GM12874 (cell line): ENCODE results near the gene MTX1.

Experiments used
- CTCF ChIP-seq: IDR thresholded peaks from 2 replicates; pipeline ENCODE4 v1.5.1; 2011; ENCODE audit warnings: low read depth, mild to moderate bottlenecking, control low read depth, low read length, moderate library complexity; ENCODE audit not compliant: insufficient read depth

MTX1 gene

GRCh38 chr1:155223047-155223446, 14.6 kb downstream of the MTX1 start:
- no peak for TF ChIP-seq CTCF

GRCh38 chr1:155226188-155226909, 17.9 kb downstream of the MTX1 start:
- peak; percentile 72 for TF ChIP-seq CTCF

- no peak for TF ChIP-seq CTCF
Measured at GRCh38 chr1:155226910-155227260, 18.4 kb downstream of the MTX1 start.

GRCh38 chr1:155227261-155228095, 19.0 kb downstream of the MTX1 start:
- TF ChIP-seq CTCF: no peak

GRCh38 chr1:155228096-155228427, 19.6 kb downstream of the MTX1 start:
- TF ChIP-seq CTCF: no peak

- no peak for TF ChIP-seq CTCF
Measured at GRCh38 chr1:155236451-155236850, 28.0 kb downstream of the MTX1 start.

GRCh38 chr1:155241069-155241679, 32.7 kb downstream of the MTX1 start:
- TF ChIP-seq CTCF: no peak
